ENCODE data around the gene AATF.

DNA sequence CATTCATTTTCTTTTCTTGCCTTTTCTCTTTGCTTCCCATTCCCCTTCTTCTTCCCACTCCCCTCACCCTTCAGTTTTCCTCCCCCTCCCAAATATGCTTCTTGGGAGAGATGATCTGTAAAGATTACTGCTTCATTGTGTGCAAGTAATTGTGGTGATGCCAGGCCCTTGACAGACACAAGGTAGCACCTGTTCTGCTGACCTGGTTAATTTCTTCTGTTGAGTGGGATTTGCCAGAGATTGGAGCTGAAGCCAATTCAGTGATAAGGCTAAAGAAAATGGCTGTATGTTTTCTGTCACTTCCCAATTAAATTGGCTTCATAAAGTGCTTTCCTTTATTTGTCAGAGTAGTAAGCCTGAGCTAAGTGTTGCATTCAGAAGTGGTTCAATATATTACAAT is 44.5 kb downstream of the AATF start:
- TF ChIP-seq POLR2A (IDR thresholded peaks at IDR 0.05) (no peak), POLR2AphosphoS5 (IDR thresholded peaks at IDR 0.05) (no peak)
- TF ChIP-seq, protein P1, sequence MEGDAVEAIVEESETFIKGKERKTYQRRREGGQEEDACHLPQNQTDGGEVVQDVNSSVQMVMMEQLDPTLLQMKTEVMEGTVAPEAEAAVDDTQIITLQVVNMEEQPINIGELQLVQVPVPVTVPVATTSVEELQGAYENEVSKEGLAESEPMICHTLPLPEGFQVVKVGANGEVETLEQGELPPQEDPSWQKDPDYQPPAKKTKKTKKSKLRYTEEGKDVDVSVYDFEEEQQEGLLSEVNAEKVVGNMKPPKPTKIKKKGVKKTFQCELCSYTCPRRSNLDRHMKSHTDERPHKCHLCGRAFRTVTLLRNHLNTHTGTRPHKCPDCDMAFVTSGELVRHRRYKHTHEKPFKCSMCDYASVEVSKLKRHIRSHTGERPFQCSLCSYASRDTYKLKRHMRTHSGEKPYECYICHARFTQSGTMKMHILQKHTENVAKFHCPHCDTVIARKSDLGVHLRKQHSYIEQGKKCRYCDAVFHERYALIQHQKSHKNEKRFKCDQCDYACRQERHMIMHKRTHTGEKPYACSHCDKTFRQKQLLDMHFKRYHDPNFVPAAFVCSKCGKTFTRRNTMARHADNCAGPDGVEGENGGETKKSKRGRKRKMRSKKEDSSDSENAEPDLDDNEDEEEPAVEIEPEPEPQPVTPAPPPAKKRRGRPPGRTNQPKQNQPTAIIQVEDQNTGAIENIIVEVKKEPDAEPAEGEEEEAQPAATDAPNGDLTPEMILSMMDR (IDR thresholded peaks at IDR 0.05) = no peak

Data from prostate gland (tissue), 2 donors.